Calu3 (cell line): ENCODE measurements around the gene LRP5. TPM values are rescaled to one million over a fixed set of nuclear protein-coding genes. Genes with fewer than 3 reads are reported as not detected.

Experiments
- BruUV-seq: library from RNA; stranded (reverse); fragments of 400-500 nt; replicated peaks from 2 replicates; lab custom pipeline; 2021; lab: Mats Ljungman, UMichigan
- CTCF ChIA-PET: fragments of 300-600 bp; sonication (Branson Sonifier 250); formaldehyde crosslinking; loops from one replicate; lab custom pipeline; 2022; ENCODE audit warnings: antibody characterized with exemption; lab: Charles Lee
- DNase-seq: peaks from one replicate; pipeline ENCODE4 v3.0.0; 2022
- H3K27ac Mint-ChIP-seq: one replicate; pipeline ENCODE4 v1.8.0; 2022; ENCODE audit warnings: mixed read lengths; ENCODE audit not compliant: unreplicated experiment
- H3K27me3 Mint-ChIP-seq: one replicate; pipeline ENCODE4 v1.8.0; 2022; ENCODE audit warnings: mixed read lengths; ENCODE audit not compliant: unreplicated experiment
- H3K36me3 Mint-ChIP-seq: one replicate; pipeline ENCODE4 v1.8.0; 2022; ENCODE audit warnings: mild to moderate bottlenecking, moderate library complexity, mixed read lengths; ENCODE audit not compliant: insufficient read depth, unreplicated experiment
- H3K4me1 Mint-ChIP-seq: one replicate; pipeline ENCODE4 v1.8.0; 2022; ENCODE audit warnings: mild to moderate bottlenecking, low read depth, mixed read lengths; ENCODE audit not compliant: unreplicated experiment
- H3K4me3 Mint-ChIP-seq: one replicate; pipeline ENCODE4 v1.8.0; 2022; ENCODE audit warnings: mild to moderate bottlenecking, low read depth, moderate library complexity, mixed read lengths; ENCODE audit not compliant: unreplicated experiment
- H3K9me3 Mint-ChIP-seq: one replicate; pipeline ENCODE4 v1.8.0; 2022; ENCODE audit warnings: low read depth, mixed read lengths; ENCODE audit not compliant: unreplicated experiment
- intact Hi-C: fragments of 100-400 bp; cut with micrococcal nuclease; formaldehyde crosslinking; loops from one replicate; pipeline ENCODE4 v1.10.0; 2022; ENCODE audit not compliant: unreplicated experiment
- total RNA-seq: library from RNA; stranded (reverse); gene quantifications from 2 replicates; pipeline ENCODE4 v1.2.3, GENCODE V29; 2022
- TF ChIP-seq, protein P1 (sequence below): fragments of 200-600 bp; IDR thresholded peaks from one replicate; pipeline ENCODE4 v1.8.0; 2022; ENCODE audit warnings: antibody characterized with exemption; ENCODE audit not compliant: unreplicated experiment

The LRP5 gene
- total RNA-seq, 1 experiment from 2014 or later = 82.0 TPM

DNA sequence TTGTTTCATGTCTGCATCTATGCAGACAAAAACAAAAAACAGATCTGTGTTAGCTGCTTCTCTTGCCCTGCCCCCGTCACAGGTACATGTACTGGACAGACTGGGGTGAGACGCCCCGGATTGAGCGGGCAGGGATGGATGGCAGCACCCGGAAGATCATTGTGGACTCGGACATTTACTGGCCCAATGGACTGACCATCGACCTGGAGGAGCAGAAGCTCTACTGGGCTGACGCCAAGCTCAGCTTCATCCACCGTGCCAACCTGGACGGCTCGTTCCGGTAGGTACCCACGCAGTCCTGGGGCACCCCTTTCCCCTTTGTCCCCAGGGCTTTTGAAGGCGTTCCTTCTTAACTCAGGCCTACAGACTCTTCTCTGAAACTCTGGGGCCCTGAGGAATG, 45.2 kb downstream of the LRP5 start:
- Mint-ChIP-seq H3K27me3 (no peaks in the 10 kb centered on the region), H3K4me3 (no peak overlapping the region), H3K27ac (no peak overlapping the region), H3K9me3 (no peaks in the 10 kb centered on the region), H3K4me1 (peaks cover 14% of the 10 kb centered on the region), H3K36me3 (peaks cover 35% of the 10 kb centered on the region)
- DNase-seq = no peak
- intact Hi-C loops = no loop called here
- CTCF ChIA-PET = no interaction called here
- no TSS peak for BruUV-seq
- TF ChIP-seq, protein P1, sequence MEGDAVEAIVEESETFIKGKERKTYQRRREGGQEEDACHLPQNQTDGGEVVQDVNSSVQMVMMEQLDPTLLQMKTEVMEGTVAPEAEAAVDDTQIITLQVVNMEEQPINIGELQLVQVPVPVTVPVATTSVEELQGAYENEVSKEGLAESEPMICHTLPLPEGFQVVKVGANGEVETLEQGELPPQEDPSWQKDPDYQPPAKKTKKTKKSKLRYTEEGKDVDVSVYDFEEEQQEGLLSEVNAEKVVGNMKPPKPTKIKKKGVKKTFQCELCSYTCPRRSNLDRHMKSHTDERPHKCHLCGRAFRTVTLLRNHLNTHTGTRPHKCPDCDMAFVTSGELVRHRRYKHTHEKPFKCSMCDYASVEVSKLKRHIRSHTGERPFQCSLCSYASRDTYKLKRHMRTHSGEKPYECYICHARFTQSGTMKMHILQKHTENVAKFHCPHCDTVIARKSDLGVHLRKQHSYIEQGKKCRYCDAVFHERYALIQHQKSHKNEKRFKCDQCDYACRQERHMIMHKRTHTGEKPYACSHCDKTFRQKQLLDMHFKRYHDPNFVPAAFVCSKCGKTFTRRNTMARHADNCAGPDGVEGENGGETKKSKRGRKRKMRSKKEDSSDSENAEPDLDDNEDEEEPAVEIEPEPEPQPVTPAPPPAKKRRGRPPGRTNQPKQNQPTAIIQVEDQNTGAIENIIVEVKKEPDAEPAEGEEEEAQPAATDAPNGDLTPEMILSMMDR = no peak

DNA sequence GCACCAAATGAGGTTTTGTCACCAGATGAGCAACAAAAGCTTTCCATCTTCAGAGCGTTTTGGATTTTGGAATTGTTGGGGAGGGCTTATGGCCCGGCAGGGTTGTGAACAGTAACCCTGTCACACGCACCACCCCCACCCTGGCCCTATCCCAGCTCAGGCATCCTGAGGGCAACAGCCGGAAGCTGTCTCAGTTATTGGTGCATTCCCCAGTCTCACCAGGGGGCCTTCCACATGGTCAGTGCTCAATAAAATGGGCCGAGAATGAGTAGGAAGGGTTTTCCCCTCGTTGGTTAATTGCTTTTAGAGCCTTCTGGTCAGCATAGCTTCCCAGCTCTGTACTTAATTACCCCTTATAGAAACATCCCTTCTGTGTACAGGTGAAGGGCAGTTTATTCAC, 46.0 kb downstream of the LRP5 start:
- Mint-ChIP-seq H3K4me1 (peaks cover 8% of the 10 kb centered on the region), H3K9me3 (no peaks in the 10 kb centered on the region), H3K36me3 (peaks cover 33% of the 10 kb centered on the region), H3K27ac (no peak overlapping the region), H3K27me3 (no peaks in the 10 kb centered on the region), H3K4me3 (no peak overlapping the region)
- CTCF ChIA-PET = no interaction called here
- no TSS peak for BruUV-seq
- intact Hi-C loops = no loop called here
- TF ChIP-seq, protein P1 = no peak
- no peak for DNase-seq

DNA sequence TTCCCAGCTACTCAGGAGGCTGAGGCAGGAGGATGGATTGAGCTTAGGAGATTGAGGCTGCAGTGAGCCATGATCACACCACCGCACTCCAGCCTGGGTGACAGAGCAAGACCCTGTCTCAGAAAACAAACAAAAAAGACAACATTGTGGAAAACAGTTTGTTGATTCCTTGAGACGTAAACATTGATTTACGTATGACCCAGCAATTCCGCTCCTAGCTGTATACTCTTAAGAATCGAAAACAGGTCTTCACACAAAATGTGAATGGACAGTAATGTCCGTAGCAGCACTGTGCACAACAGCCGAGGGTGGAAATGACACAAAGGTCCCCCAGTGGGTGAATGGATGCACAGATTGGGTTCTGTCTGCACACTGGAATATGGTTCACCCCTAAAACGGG, 49.3 kb downstream of the LRP5 start:
- peaks cover 34% of the 10 kb centered on the region for H3K36me3 Mint-ChIP-seq

DNA sequence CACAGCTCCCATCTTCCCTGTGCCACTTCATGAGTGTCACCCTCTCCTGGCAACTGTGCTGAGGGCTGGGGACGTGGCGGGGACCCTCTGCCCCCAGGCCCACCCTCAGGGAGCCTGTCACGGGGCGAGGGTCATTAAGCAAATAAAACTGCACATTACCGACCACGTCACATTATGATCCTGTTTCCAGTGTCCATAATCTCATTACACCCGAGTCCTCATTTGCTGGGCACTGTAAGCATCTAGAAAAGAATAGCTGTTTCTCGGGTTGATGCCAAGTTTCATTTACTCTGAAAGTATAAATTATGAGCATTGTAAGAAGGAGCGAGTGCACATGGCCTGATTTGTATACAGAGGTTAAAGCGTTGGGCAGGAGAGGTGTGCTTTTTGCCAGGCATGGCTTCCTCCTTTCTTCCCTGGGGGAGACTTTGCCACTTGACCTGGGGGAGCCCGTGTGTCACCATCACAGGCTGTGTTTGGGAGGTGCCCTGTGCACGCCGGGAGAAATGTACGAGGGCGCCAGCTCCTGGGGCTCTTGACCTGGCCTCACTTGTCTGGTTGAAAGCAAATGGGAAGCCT, 50.5 kb downstream of the LRP5 start:
- Mint-ChIP-seq H3K36me3 (peaks cover 41% of the 10 kb centered on the region), H3K4me3 (no peak overlapping the region), H3K9me3 (no peaks in the 10 kb centered on the region), H3K27me3 (no peaks in the 10 kb centered on the region), H3K27ac (no peak overlapping the region), H3K4me1 (no peaks in the 10 kb centered on the region)
- CTCF ChIA-PET = no interaction called here
- no peak for DNase-seq
- no TSS peak for BruUV-seq
- TF ChIP-seq, protein P1 = no peak
- intact Hi-C loops = no loop called here

More for the DNA sequence above, 49.3 kb downstream of the LRP5 start:
- Mint-ChIP-seq H3K9me3 (no peaks in the 10 kb centered on the region), H3K27me3 (no peaks in the 10 kb centered on the region), H3K4me3 (no peak overlapping the region), H3K27ac (no peak overlapping the region), H3K4me1 (no peaks in the 10 kb centered on the region)
- no peak for DNase-seq
- CTCF ChIA-PET = no interaction called here
- TF ChIP-seq, protein P1 = no peak
- no TSS peak for BruUV-seq
- intact Hi-C loops = no loop called here
